ENCODE data around the gene ALLC. TPM values are rescaled to one million over a fixed set of nuclear protein-coding genes. Genes with fewer than 3 reads are reported as not detected.

The ALLC gene
- total and polyA plus RNA-seq, 2 donors (not counting 1 experiment from before 2014, with no cell fraction given) = not detected

DNA sequence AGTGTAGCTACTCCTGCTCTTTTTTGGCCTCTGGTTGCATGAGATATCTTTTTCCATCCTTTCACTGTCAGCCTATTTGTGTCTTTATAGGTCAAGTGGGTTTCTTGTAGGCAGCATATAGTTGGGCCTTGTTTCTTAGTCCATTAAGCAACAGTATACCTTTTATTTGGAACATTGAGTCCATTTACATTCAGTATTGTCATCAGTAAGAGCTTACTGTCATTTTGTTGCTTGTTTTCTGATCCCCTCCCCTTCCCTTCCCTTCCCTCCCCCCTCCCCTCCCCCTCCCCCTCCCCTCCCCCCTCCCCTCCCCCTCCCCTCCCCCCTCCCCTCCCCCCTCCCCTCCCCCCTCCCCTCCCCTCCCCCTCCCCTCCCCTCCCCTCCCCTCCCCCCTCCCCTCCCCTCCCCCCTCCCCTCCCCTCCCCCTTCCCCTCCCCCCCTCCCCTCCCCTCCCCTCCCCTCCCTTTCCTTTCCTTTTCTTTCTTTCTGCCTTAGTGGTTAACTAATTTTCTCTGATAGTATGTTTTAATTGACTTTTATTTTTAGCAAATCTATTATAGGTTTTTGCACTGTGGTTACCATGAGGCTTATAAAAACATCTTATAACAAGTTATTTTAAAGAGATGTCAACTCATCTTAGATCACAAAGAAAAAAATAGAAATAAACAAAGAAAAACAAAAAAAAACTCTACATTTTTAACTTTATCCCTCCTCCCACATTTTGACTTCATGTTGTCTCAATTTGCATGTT, 32.2 kb downstream of the ALLC start:
- H2AFZ ChIP-seq (ENCODE audit: insufficient read depth, low read depth, low read length, poor library complexity, severe bottlenecking) = no peak overlapping the region
- ChIA-PET CTCF (no interaction called here), POLR2A (no interaction called here)
- no peak overlapping the region for H3K4me2 ChIP-seq (replicated peaks; ENCODE audit: low read depth, low read length, poor library complexity, severe bottlenecking)
- no peak overlapping the region for H3K9ac ChIP-seq (ENCODE audit: low read length)
- H3K27ac ChIP-seq (ENCODE audit: low read length in 2 of 2) = no peak overlapping the region
- Mint-ChIP-seq H3K27me3 (peaks cover 26% of the 10 kb centered on the region), H3K4me3 (no peak overlapping the region), H3K9me3 (ENCODE audit: insufficient read depth) (peaks cover 17% of the 10 kb centered on the region), H3K4me1 (no peaks in the 10 kb centered on the region), H3K27ac (no peak overlapping the region)
- TF ChIP-seq EZH2 (IDR thresholded peaks at IDR 0.05; ENCODE audit: borderline replicate concordance, insufficient read depth, low read depth, low read length, poor library complexity, severe bottlenecking) = no peak
- TF ChIP-seq, protein P1, sequence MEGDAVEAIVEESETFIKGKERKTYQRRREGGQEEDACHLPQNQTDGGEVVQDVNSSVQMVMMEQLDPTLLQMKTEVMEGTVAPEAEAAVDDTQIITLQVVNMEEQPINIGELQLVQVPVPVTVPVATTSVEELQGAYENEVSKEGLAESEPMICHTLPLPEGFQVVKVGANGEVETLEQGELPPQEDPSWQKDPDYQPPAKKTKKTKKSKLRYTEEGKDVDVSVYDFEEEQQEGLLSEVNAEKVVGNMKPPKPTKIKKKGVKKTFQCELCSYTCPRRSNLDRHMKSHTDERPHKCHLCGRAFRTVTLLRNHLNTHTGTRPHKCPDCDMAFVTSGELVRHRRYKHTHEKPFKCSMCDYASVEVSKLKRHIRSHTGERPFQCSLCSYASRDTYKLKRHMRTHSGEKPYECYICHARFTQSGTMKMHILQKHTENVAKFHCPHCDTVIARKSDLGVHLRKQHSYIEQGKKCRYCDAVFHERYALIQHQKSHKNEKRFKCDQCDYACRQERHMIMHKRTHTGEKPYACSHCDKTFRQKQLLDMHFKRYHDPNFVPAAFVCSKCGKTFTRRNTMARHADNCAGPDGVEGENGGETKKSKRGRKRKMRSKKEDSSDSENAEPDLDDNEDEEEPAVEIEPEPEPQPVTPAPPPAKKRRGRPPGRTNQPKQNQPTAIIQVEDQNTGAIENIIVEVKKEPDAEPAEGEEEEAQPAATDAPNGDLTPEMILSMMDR (IDR thresholded peaks at IDR 0.05) = no peak
- no peaks in the 10 kb centered on the region for H3K79me2 ChIP-seq (ENCODE audit: control insufficient read depth, insufficient read depth, low read length)
- no peaks in the 10 kb centered on the region for H3K4me1 ChIP-seq (ENCODE audit: control insufficient read depth in 2 of 2, insufficient read depth in 2 of 2, low read length in 2 of 2)
- H3K27me3 ChIP-seq (replicated peaks in 1 of 4; ENCODE audit: control extremely low read depth in 1 of 4, control insufficient read depth in 3 of 4, insufficient read depth in 4 of 4, low read length in 3 of 4) = peaks cover 0 to 3% (median 0%) of the 10 kb centered on the region in 4 experiments
- H3K4me3 ChIP-seq (ENCODE audit: control extremely low read depth in 1 of 5, extremely low read depth in 1 of 5, insufficient read depth in 1 of 5, low read depth in 2 of 5, low read length in 4 of 5) = no peak overlapping the region
- ATAC-seq (ENCODE audit: low read depth) = no peak
- no peaks in the 10 kb centered on the region for H4K20me1 ChIP-seq (ENCODE audit: control insufficient read depth, insufficient read depth, low read length, poor library complexity, severe bottlenecking)
- intact Hi-C loops (cut with micrococcal nuclease) = no loop called here
- H3K9me3 ChIP-seq (ENCODE audit: control extremely low read depth in 1 of 3, control insufficient read depth in 2 of 3, insufficient read depth in 1 of 3, low read length in 2 of 3) = peaks cover 0 to 8% (median 7%) of the 10 kb centered on the region in 3 donors
- H3K36me3 ChIP-seq (replicated peaks in 1 of 2; ENCODE audit: control extremely low read depth in 1 of 2, control insufficient read depth in 1 of 2, extremely low read depth in 1 of 2, insufficient read depth in 2 of 2, low read length in 1 of 2) = no peaks in the 10 kb centered on the region
- DNase-seq = no peak

DNA sequence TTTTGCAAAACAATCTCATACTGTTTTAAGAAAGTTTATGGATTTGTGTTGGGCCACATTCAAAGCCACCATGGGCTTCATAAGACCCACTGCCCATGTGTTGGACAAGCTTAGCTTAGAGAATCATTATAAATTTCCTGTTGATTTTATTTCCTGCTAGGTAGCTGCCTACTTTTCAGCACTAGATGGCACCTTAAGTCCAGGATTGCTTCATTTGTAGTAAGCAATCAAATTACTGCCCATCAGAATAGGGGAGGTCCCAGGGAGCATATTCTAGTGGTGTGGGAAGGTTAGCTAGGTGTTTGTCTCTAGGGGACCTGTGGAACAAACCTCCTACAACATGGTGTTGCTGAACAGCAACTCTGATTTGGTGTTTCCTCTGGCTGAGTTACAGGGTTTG, 34.4 kb downstream of the ALLC start:
- peaks cover 17% of the 10 kb centered on the region for H3K9me3 Mint-ChIP-seq (ENCODE audit: insufficient read depth)
- no peaks in the 10 kb centered on the region for H3K79me2 ChIP-seq (ENCODE audit: control insufficient read depth, insufficient read depth, low read length)
- no peaks in the 10 kb centered on the region for H3K4me1 Mint-ChIP-seq
- H4K20me1 ChIP-seq (ENCODE audit: control insufficient read depth, insufficient read depth, low read length, poor library complexity, severe bottlenecking) = no peaks in the 10 kb centered on the region
- no peak overlapping the region for H3K4me3 Mint-ChIP-seq
- H3K4me1 ChIP-seq (ENCODE audit: control insufficient read depth in 2 of 2, insufficient read depth in 2 of 2, low read length in 2 of 2) = no peaks in the 10 kb centered on the region
- peaks cover 0 to 8% (median 7%) of the 10 kb centered on the region in 3 donors for H3K9me3 ChIP-seq (ENCODE audit: control extremely low read depth in 1 of 3, control insufficient read depth in 2 of 3, insufficient read depth in 1 of 3, low read length in 2 of 3)
- H3K36me3 ChIP-seq (replicated peaks in 1 of 2; ENCODE audit: control extremely low read depth in 1 of 2, control insufficient read depth in 1 of 2, extremely low read depth in 1 of 2, insufficient read depth in 2 of 2, low read length in 1 of 2) = no peaks in the 10 kb centered on the region
- no peak overlapping the region for H3K4me2 ChIP-seq (replicated peaks; ENCODE audit: low read depth, low read length, poor library complexity, severe bottlenecking)
- H3K27me3 Mint-ChIP-seq = peaks cover 35% of the 10 kb centered on the region
- no peak overlapping the region for H3K27ac ChIP-seq (ENCODE audit: low read length in 2 of 2)
- intact Hi-C loops (cut with micrococcal nuclease) = no loop called here
- ChIA-PET POLR2A (no interaction called here), CTCF (no interaction called here)
- H3K27me3 ChIP-seq (replicated peaks in 1 of 4; ENCODE audit: control extremely low read depth in 1 of 4, control insufficient read depth in 3 of 4, insufficient read depth in 4 of 4, low read length in 3 of 4) = peaks cover 0 to 3% (median 0%) of the 10 kb centered on the region in 4 experiments
- TF ChIP-seq, protein P1 (IDR thresholded peaks at IDR 0.05) = no peak
- no peak for TF ChIP-seq EZH2 (IDR thresholded peaks at IDR 0.05; ENCODE audit: borderline replicate concordance, insufficient read depth, low read depth, low read length, poor library complexity, severe bottlenecking)
- no peak overlapping the region for H3K9ac ChIP-seq (ENCODE audit: low read length)
- no peak overlapping the region for H3K27ac Mint-ChIP-seq
- DNase-seq (no peak), ATAC-seq (ENCODE audit: low read depth) (no peak)
- H2AFZ ChIP-seq (ENCODE audit: insufficient read depth, low read depth, low read length, poor library complexity, severe bottlenecking) = no peak overlapping the region
- H3K4me3 ChIP-seq (ENCODE audit: control extremely low read depth in 1 of 5, extremely low read depth in 1 of 5, insufficient read depth in 1 of 5, low read depth in 2 of 5, low read length in 4 of 5) = no peak overlapping the region
